ENCODE data around the gene PFKFB2.
"Not testable (repeated sequence)": the region's sequence is repeated elsewhere in the genome, so short reads cannot be mapped to it uniquely, and the experiment has no call there.

Gene PFKFB2

GRCh38 chr1:207039380-207040180 lies 13.5 kb upstream of the PFKFB2 start:
- no peak for DNase-seq (ENCODE audit: low read depth in 2 of 2)

GRCh38 chr1:207040181-207040533 lies 12.9 kb upstream of the PFKFB2 start:
- DNase-seq (ENCODE audit: low read depth in 2 of 2), result no peak

GRCh38 chr1:207041397-207041796 lies 11.7 kb upstream of the PFKFB2 start:
- DNase-seq (ENCODE audit: low read depth in 2 of 2), result not testable (repeated sequence)

GRCh38 chr1:207045453-207045852 lies 7.6 kb upstream of the PFKFB2 start:
- DNase-seq (ENCODE audit: low read depth in 2 of 2), result no peak

- DNase-seq (ENCODE audit: low read depth in 2 of 2), result no peak
Observed at GRCh38 chr1:207047505-207047904, 5.6 kb upstream of the PFKFB2 start.

GRCh38 chr1:207048041-207048440 lies 5.0 kb upstream of the PFKFB2 start:
- no peak for DNase-seq (ENCODE audit: low read depth in 2 of 2)

DNA sequence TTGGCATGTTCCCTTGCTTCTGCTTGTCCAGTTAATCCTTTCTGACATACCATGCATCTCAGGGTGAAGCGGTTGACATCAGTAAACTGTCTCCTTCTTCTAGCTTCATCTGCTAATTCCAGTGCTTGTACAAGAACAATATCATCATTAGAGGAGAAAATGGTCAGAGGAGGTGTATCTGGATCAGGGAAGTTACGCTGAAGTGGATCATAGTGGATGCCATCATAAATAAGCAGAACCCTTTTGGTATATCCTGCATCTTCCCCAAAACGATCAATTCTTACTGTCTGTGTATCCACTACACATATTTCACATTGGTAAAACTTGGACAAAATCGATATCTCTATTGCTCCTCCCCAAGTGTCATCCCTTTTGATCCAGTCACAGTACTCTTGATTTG lies 4.0 kb upstream of the PFKFB2 start:
- no peak for DNase-seq (ENCODE audit: low read depth in 2 of 2)

DNA sequence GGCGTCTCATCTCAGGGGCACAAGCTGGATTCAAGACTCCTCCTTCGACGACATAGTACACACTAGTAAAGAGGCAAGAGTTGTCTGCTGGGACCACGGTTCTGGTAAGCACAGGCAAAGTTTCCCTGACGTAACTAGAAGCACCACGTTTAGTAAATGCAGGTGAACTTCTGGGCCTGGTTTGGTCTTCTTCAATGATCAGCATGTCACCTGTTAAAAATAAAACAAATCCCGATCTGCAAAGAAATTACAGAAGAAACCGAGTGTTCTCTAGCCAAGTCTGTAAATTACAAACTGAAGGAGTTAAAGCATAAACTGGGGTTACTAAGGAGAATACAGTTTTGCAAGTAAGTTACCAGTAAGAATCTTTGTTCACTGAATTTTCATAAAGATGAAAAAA lies 3.6 kb upstream of the PFKFB2 start:
- no peak for DNase-seq (ENCODE audit: low read depth in 2 of 2)

DNA sequence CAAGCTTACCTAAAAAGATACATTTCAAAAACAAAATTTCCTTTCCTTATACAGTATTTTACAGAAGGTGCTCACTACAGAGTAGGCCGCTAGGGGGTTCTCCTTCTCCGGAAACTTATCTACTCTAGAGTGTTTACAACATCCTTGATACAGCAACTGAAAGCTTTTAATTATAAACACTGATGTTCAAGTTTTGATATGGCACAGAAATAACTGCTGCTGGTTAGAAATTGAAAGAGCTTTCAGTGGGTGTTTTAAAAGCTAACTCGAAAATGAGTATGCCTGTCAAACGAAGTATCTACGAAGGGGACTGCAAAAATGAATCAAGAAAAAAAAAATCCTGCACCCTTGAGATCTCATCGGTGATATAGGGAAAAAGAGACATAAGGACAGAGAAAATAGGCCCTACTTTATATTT lies 3.1 kb upstream of the PFKFB2 start:
- peak in 1 of 2 donors; percentile 36 for DNase-seq (ENCODE audit: low read depth in 2 of 2)

GRCh38 chr1:207050480-207051190 lies 2.4 kb upstream of the PFKFB2 start:
- peak; percentile 83 to 84 for DNase-seq (ENCODE audit: low read depth in 2 of 2)

DNA sequence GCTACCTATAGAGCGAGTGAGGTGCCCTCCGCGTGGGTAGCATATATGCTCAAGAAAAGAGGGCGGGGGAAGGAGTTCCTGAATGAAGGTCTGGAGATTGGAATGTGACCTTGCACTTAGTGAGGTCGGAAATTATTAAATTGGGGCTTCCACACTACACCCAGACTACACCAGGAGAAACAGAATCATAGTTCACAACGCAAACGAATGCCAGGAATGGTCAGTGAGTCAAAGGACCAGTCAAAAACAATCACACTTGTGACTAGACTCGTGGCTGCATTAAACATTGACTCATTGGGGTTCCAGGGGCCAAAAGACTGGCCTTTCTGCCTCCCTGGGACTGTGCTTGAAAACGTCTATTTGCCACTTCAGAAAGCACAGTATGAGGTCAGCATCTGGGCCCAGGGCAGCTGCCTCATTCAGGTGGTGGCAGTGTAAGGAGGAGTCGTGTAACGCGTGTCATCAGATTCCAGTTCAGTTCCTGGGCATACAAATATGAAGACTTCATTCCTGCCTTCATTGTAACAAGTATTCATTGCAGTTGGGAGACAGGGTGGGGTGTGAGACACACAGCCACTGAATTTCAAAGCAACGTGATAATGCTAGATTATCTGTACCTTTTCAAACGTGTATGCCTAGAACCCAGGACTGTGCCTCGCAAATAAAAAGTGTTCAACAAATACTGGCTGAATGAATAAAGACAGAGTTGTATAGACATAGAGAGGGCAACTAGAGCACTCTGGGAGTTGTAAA lies 1.7 kb upstream of the PFKFB2 start, which contains the start of gene YOD1:
TSS of gene YOD1 (minus strand) at position 18 of the 753 bp plus-strand sequence. CDS start 178 bp downstream, outside the sequence.
- no peak for DNase-seq (ENCODE audit: low read depth in 2 of 2)

DNA sequence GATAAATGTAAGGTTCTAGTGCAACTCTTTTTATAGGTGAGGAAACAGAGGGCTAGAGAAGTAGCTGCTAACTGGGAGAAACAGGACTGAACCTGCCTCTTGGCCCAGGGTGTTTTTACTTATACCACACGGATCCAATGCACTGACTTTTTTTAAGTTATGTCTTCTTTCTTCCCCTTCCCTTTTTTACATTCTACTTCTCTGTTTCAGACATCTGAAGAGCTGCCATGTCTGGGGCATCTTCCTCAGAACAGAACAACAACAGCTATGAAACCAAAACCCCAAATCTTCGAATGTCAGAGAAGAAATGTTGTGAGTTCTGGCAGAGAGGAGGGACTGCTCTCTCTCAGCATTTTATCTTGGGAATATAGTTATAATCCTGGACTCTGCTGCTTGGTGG lies 1.4 kb downstream of the PFKFB2 start:
- DNase-seq (ENCODE audit: low read depth in 2 of 2), result no peak

- no peak for DNase-seq (ENCODE audit: low read depth in 2 of 2)
Observed at GRCh38 chr1:207055386-207056001, 2.4 kb downstream of the PFKFB2 start.

DNA sequence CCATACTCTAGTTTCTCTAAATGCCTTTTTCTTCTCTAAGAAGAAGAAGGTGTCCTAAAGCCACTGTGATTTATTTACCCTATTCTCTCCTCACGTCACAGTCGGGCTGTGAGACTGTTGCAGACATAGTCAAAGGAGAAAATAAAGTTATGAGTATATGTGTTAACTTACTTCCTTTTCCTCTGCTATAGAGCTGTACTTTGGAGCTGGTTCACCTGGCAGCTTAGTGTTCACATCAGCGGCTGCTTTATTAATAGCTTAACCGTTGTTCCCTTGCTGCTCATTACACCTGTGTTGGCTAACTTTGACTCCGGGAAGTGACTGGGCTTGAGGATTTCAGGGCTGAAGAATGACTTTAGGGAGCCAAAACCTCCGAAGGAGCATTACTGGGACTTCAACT lies 3.6 kb downstream of the PFKFB2 start:
- DNase-seq (ENCODE audit: low read depth in 2 of 2), result no peak

DNA sequence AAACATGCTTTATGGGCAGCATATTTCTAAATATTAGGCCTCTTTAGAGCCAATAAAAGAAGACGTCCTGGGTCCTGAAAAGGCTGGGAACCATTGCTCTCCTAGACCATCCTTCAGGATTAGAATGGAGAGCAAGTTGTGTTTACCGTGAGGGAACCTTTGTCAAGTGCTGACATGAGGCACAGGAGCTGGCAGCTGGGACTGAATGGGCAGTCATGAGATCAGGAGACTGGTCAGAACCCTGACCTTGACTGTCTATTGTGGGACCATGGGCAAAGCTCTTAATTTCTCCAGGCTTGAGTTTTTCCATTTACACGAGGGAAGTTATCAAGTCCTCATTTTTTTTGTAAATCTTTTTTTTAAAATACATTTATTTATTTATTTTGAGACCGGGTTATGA lies 5.2 kb downstream of the PFKFB2 start:
- no peak for DNase-seq (ENCODE audit: low read depth in 2 of 2)

DNA sequence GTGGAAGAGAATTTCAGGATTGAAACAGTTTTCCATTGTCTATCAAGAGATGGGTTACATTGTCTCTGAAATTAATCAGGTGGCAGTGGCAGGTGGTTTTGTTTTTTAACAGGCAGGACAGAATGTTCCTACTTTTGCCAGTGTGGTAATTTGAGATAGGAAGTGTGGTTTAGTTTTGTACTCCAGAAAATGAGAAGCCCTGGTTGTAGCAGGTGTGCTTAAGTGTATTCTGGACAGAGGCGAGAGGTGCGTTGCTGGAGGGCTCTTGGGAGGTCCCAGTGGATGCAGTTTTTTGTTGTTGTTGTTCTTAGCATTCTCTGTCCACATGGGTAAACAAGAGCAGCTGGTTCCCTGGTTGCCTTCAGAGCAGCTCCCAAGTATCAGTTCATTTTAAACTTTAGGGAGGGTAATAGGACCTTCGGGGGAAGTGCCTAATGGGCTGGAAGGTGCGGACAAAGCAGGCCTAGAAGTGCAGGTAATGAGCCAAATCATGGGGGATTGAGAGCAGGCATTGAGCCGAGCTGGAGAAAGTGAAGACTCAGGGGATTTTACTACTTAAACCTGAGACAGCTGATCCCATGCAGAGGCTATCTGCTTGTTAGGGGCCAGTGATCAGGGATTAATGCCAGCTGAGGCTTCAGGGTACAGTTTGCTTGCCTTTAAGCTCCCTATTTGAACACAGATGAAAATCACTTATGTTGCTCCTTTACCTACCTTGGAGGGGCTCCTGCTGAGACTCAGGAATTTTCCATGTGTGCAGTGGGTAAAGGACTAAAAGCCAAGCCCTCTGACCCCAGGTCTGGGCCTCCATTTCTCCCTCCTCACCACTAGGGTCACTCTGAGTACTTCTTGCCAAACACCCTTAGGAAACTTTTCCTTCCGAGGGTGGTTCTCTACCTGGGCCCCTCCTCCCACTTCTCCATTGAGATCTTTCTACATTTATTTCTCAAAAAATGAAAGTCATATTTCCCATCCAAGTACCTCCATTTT lies 6.1 kb downstream of the PFKFB2 start:
- no peak for DNase-seq (ENCODE audit: low read depth in 2 of 2)

GRCh38 chr1:207059881-207060280 lies 6.8 kb downstream of the PFKFB2 start:
- DNase-seq (ENCODE audit: low read depth in 2 of 2), result no peak

GRCh38 chr1:207060596-207060995 lies 7.5 kb downstream of the PFKFB2 start:
- DNase-seq (ENCODE audit: low read depth in 2 of 2), result no peak

GRCh38 chr1:207062058-207062457 lies 9.0 kb downstream of the PFKFB2 start:
- DNase-seq (ENCODE audit: low read depth in 2 of 2), result no peak

DNA sequence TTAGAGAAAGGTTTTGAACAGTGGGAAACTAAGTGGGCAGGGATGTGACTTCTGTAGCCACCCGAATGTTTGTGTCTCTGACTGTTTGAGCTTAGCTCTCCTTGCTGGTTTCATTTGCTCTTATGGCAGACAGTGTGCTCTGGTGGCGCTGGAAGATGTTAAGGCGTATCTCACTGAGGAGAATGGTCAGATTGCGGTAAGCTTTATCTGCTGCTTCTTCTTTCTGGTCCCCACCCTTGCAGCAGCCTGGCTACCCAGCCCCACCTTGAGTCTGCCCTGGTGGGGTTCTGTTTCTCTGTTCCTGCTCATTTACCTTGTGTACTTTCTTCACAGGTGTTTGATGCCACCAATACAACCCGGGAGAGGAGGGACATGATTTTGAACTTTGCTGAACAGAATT lies 9.9 kb downstream of the PFKFB2 start:
- no peak for DNase-seq (ENCODE audit: low read depth in 2 of 2)

GRCh38 chr1:207064561-207064960 lies 11.5 kb downstream of the PFKFB2 start:
- no peak for DNase-seq (ENCODE audit: low read depth in 2 of 2)
